GM12878 (cell line): ENCODE measurements around the gene FAM174A. TPM values are rescaled to one million over a fixed set of nuclear protein-coding genes. Genes with fewer than 3 reads are reported as not detected.

Source experiments
- ATAC-seq: fragments of 200-7000 bp; cut with Tn5 transposase; 3 replicates; pipeline ENCODE4 v1.9.1; 2020; ENCODE audit warnings: mild to moderate bottlenecking, moderate library complexity
- BruUV-seq: library from RNA; stranded (reverse); fragments of 400-500 nt; replicated peaks from 2 replicates; lab custom pipeline; 2021; lab: Mats Ljungman, UMichigan
- CTCF ChIA-PET: fragments of 300-600 bp; sonication (Branson Sonifier 250); formaldehyde crosslinking; extraction: SDS; loops from one replicate; lab custom pipeline; 2021; ENCODE audit warnings: inconsistent platforms; lab: Yijun Ruan, JAX
- POLR2A ChIA-PET: fragments of 350-600 bp; formaldehyde crosslinking; extraction: SDS; loops from one replicate; lab custom pipeline; 2021; ENCODE audit warnings: inconsistent platforms; lab: Charles Lee
- RAD21 ChIA-PET: fragments of 300-600 bp; sonication (Branson Sonifier 250); formaldehyde crosslinking; loops from one replicate; lab custom pipeline; 2023; ENCODE audit warnings: antibody characterized with exemption; ENCODE audit not compliant: unreplicated experiment; lab: Charles Lee
- SMC1A ChIA-PET: fragments of 300-600 bp; sonication (Branson Sonifier 250); formaldehyde crosslinking; loops from one replicate; lab custom pipeline; 2023; ENCODE audit not compliant: unreplicated experiment, uncharacterized antibody; lab: Charles Lee
- DNase-seq: peaks from one replicate; pipeline ENCODE4 v3.0.0-alpha.2; 2011; ENCODE audit warnings: low read depth, low spot score
- FAIRE-seq: peaks from 3 replicates; lab custom pipeline; 2011; peaks lifted over from hg19 to GRCh38; lab: Jason Lieb, UNC
- H2AFZ ChIP-seq: 2 replicates; pipeline ENCODE4 v1.6.0; 2011; ENCODE audit warnings: low read depth, low read length, control low read depth; ENCODE audit not compliant: control insufficient read depth
- H3K27ac ChIP-seq: 2 replicates; pipeline ENCODE4 v1.5.1; 2011; ENCODE audit warnings: control low read depth; ENCODE audit not compliant: control insufficient read depth, insufficient read depth
- H3K27me3 ChIP-seq, 2 experiments: replicated peaks in 1 of 2; 2 replicates each; pipeline versions ENCODE4 v1.6.0 to v1.6.1; 2011; ENCODE audit warnings: low read length in 1 of 2; ENCODE audit not compliant: control insufficient read depth in 2 of 2, insufficient read depth in 2 of 2
- H3K36me3 ChIP-seq, 2 experiments: 2 replicates each; pipeline ENCODE4 v1.5.1; 2011; ENCODE audit warnings: low read length in 1 of 2; ENCODE audit not compliant: control insufficient read depth in 2 of 2, insufficient read depth in 2 of 2
- H3K4me1 ChIP-seq: 2 replicates; pipeline ENCODE4 v1.6.1; 2011; ENCODE audit warnings: mild to moderate bottlenecking, low read length, moderate library complexity, mixed read lengths; ENCODE audit not compliant: control insufficient read depth, insufficient read depth
- H3K4me2 ChIP-seq: 2 replicates; pipeline ENCODE4 v1.6.0; 2011; ENCODE audit warnings: control low read depth; ENCODE audit not compliant: control insufficient read depth, insufficient read depth
- H3K4me3 ChIP-seq: fragments of 200-600 bp; sonication (generic); 2 replicates; pipeline ENCODE4 v1.5.1; 2016
- H3K79me2 ChIP-seq: 2 replicates; pipeline ENCODE4 v1.6.0; 2011; ENCODE audit warnings: low read length; ENCODE audit not compliant: control insufficient read depth, insufficient read depth
- H3K9ac ChIP-seq: 2 replicates; pipeline ENCODE4 v1.8.0; 2011; ENCODE audit warnings: low read length, control low read depth, mixed read lengths; ENCODE audit not compliant: control insufficient read depth, insufficient read depth
- H3K9me3 ChIP-seq: replicated peaks from 3 replicates; pipeline ENCODE4 v1.5.1; 2011; ENCODE audit warnings: mild to moderate bottlenecking, low read length; ENCODE audit not compliant: control insufficient read depth, insufficient read depth
- H4K20me1 ChIP-seq: 2 replicates; pipeline ENCODE4 v1.6.0; 2011; ENCODE audit not compliant: control insufficient read depth, insufficient read depth
- E2F4 ChIP-seq: IDR thresholded peaks from 2 replicates; pipeline ENCODE4 v1.6.1; 2012; ENCODE audit warnings: low read depth, low read length, improper control_type of control experiment
- HDGF ChIP-seq: fragments of 450-650 bp; IDR thresholded peaks from 2 replicates; pipeline ENCODE4 v1.6.1; 2016; ENCODE audit warnings: antibody characterized with exemption
- NR2C1 ChIP-seq: fragments of 450-650 bp; IDR thresholded peaks from 2 replicates; pipeline ENCODE4 v1.6.1; 2017; ENCODE audit warnings: antibody characterized with exemption, mild to moderate bottlenecking, moderate library complexity
- PML ChIP-seq: IDR thresholded peaks from 2 replicates; pipeline ENCODE4 v1.6.1; 2012; ENCODE audit warnings: low read length, inconsistent platforms
- POU2F2 ChIP-seq: IDR thresholded peaks from 3 replicates; pipeline ENCODE4 v1.6.1; 2011; ENCODE audit warnings: low read depth, mild to moderate bottlenecking, low read length, borderline replicate concordance
- SREBF1 ChIP-seq: IDR thresholded peaks from 2 replicates; pipeline ENCODE4 v1.6.1; 2012; ENCODE audit warnings: mild to moderate bottlenecking, low read length
- WGBS: methylation state at CpG from one replicate; pipeline ENCODE4 v1.1.6; 2016; ENCODE audit warnings: low lambda C conversion rate; ENCODE audit not compliant: insufficient replicate concordance, insufficient coverage; ENCODE audit errors: missing lambda C conversion rate; 5-methylcytosine and 5-hydroxymethylcytosine counted together
- in situ Hi-C: fragments of 300-500 bp; cut with MboI; formaldehyde crosslinking; loops from 9 replicates; pipeline ENCODE4 v1.14.3; 2018; ENCODE audit warnings: mixed read lengths
- intact Hi-C: fragments of 100-400 bp; cut with micrococcal nuclease; formaldehyde crosslinking; loops from one replicate; pipeline ENCODE4 v1.14.2; 2022; ENCODE audit not compliant: unreplicated experiment
- polyA plus RNA-seq, 11 experiments: library from polyadenylated mRNA; depleted of rRNA in 4 of 11; unstranded in 6 of 11; stranded (reverse) in 5 of 11; fragments of >200 nt; fragmentation: Nextera tagmentation in 4 of 11; fragmentation: Illumina TruSeq in 1 of 11; extraction: Ambion mirVana in 4 of 11; extraction: Trizol in 1 of 11; gene quantifications; 1 replicate in 1 of 11; 2 replicates in 10 of 11; pipeline versions ENCODE4 v1.2.1 to v1.2.3, GENCODE V29; 2011 to 2016; ENCODE audit warnings: inconsistent platforms in 2 of 11, missing spikeins in 2 of 11, low read depth in 1 of 11
- total RNA-seq, 4 experiments: library from RNA; depleted of rRNA in 3 of 4; stranded (reverse); fragments of >200 nt in 3 of 4; fragmentation: Illumina TruSeq in 1 of 4; extraction: Trizol in 1 of 4; gene quantifications; 2 replicates each; pipeline versions ENCODE4 v1.2.1 to v1.2.3, GENCODE V29; 2013 to 2021
- TF ChIP-seq, protein P1 (sequence below): fragments of 150-350 bp; IDR thresholded peaks from 2 replicates; pipeline ENCODE4 v1.6.1; 2014; ENCODE audit warnings: mild to moderate bottlenecking, low read depth, low read length
- TF ChIP-seq, protein P2 (sequence below): fragments of 450-650 bp; conservative IDR thresholded peaks from 2 replicates; pipeline ENCODE4 v1.6.1; 2017; ENCODE audit warnings: mild to moderate bottlenecking, moderate library complexity

FAM174A gene
- total and polyA plus RNA-seq, 10 of the 15 experiments (the other 5 are each of a cell fraction or from before 2014, with no cell fraction given), result 1.4 to 12.1 (median 6.0) TPM

GRCh38 chr5:100576217-100576751 lies 41.1 kb downstream of the FAM174A start:
- intact Hi-C loops (no loop called here), in situ Hi-C loops (no loop called here)
- H3K79me2 ChIP-seq, result no peaks in the 10 kb centered on the region
- no peaks in the 10 kb centered on the region for H3K27me3 ChIP-seq
- no peaks in the 10 kb centered on the region for H3K4me1 ChIP-seq
- no peaks in the 10 kb centered on the region; a peak in 1 of 4 replicates for H3K36me3 ChIP-seq
- no peak overlapping the region for H2AFZ ChIP-seq
- no peak overlapping the region for H3K4me3 ChIP-seq
- H3K9me3 ChIP-seq, result peaks cover 2% of the 10 kb centered on the region; the same call in 1 of the 3 replicates
- POLR2A ChIA-PET, result no interaction called here
- SMC1A ChIA-PET, result interaction anchor here (0.9 kb wide), 1 partner anchor 23 kb away, joined by 3 read pairs; no protein-coding TSS in a partner anchor
- FAIRE-seq (no peak), DNase-seq (no peak), ATAC-seq (no peak)
- no peak for TF ChIP-seq POU2F2
- TF ChIP-seq HDGF, result no peak
- TF ChIP-seq, protein P1, sequence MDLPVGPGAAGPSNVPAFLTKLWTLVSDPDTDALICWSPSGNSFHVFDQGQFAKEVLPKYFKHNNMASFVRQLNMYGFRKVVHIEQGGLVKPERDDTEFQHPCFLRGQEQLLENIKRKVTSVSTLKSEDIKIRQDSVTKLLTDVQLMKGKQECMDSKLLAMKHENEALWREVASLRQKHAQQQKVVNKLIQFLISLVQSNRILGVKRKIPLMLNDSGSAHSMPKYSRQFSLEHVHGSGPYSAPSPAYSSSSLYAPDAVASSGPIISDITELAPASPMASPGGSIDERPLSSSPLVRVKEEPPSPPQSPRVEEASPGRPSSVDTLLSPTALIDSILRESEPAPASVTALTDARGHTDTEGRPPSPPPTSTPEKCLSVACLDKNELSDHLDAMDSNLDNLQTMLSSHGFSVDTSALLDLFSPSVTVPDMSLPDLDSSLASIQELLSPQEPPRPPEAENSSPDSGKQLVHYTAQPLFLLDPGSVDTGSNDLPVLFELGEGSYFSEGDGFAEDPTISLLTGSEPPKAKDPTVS, result no peak
- no peak for TF ChIP-seq NR2C1
- H3K27ac ChIP-seq, result no peak overlapping the region
- H3K4me2 ChIP-seq, result no peak overlapping the region
- CTCF ChIA-PET, result no interaction called here
- BruUV-seq, result no TSS peak
- RAD21 ChIA-PET, result interaction anchor here (1.3 kb wide), 1 partner anchor 8 kb away, joined by 4 read pairs; no protein-coding TSS in a partner anchor
- WGBS, result 95% methylated on average over 2 of the region's 2 CpGs
- no peak overlapping the region for H3K9ac ChIP-seq
- no peaks in the 10 kb centered on the region for H4K20me1 ChIP-seq

GRCh38 chr5:100577506-100577905 lies 42.3 kb downstream of the FAM174A start:
- Histone ChIP-seq H3K9ac (no peak overlapping the region), H3K4me1 (no peaks in the 10 kb centered on the region), H3K27ac (no peak overlapping the region), H3K4me3 (no peak overlapping the region), H3K4me2 (no peak overlapping the region), H3K79me2 (no peaks in the 10 kb centered on the region), H4K20me1 (no peaks in the 10 kb centered on the region), H3K9me3 (peaks cover 2% of the 10 kb centered on the region; the same call in 1 of the 3 replicates), H3K36me3 (no peaks in the 10 kb centered on the region; a peak in 1 of 4 replicates), H2AFZ (no peak overlapping the region), H3K27me3 (no peaks in the 10 kb centered on the region)
- DNase-seq (no peak), ATAC-seq (no peak), FAIRE-seq (no peak)
- WGBS, result 57% methylated on average over 1 of the region's 1 CpG
- CTCF ChIA-PET, result no interaction called here
- SMC1A ChIA-PET, result no interaction called here
- POLR2A ChIA-PET, result no interaction called here
- RAD21 ChIA-PET, result no interaction called here
- intact Hi-C loops (no loop called here), in situ Hi-C loops (no loop called here)
- no TSS peak for BruUV-seq
- TF ChIP-seq PML (no peak), SREBF1 (no peak), E2F4 (no peak)
- TF ChIP-seq, protein P2, sequence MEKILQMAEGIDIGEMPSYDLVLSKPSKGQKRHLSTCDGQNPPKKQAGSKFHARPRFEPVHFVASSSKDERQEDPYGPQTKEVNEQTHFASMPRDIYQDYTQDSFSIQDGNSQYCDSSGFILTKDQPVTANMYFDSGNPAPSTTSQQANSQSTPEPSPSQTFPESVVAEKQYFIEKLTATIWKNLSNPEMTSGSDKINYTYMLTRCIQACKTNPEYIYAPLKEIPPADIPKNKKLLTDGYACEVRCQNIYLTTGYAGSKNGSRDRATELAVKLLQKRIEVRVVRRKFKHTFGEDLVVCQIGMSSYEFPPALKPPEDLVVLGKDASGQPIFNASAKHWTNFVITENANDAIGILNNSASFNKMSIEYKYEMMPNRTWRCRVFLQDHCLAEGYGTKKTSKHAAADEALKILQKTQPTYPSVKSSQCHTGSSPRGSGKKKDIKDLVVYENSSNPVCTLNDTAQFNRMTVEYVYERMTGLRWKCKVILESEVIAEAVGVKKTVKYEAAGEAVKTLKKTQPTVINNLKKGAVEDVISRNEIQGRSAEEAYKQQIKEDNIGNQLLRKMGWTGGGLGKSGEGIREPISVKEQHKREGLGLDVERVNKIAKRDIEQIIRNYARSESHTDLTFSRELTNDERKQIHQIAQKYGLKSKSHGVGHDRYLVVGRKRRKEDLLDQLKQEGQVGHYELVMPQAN, result no peak
- TF ChIP-seq, protein P1, result no peak
